ENCODE measurements around the gene GYG1.

GYG1 gene

GRCh38 chr3:149010504-149010951 lies 19.2 kb downstream of the GYG1 start:
- no peak overlapping the region for H3K9ac ChIP-seq (ENCODE audit: low read depth, low read length, poor library complexity)
- no peak overlapping the region for H2BK5ac ChIP-seq (ENCODE audit: low read length)
- H4K91ac ChIP-seq (ENCODE audit: low read depth, low read length, poor library complexity) = no peak overlapping the region
- no peak overlapping the region for H3K14ac ChIP-seq (ENCODE audit: low read length)
- no peak for DNase-seq (ENCODE audit: low spot score)
- no peak overlapping the region for H2BK12ac ChIP-seq (ENCODE audit: low read length)
- H3K9me3 ChIP-seq (replicated peaks in 1 of 2; ENCODE audit: control insufficient read depth in 2 of 2, insufficient read depth in 1 of 2, low read depth in 1 of 2, low read length in 2 of 2) = no peaks in the 10 kb centered on the region
- no peak overlapping the region for H3K27ac ChIP-seq (replicated peaks; ENCODE audit: low read length)
- no peak overlapping the region for H4K8ac ChIP-seq (ENCODE audit: low read depth, low read length)
- no peaks in the 10 kb centered on the region for H3K79me1 ChIP-seq (ENCODE audit: low read depth, low read length)
- peaks cover 1 to 32% of the 10 kb centered on the region in 2 donors for H3K36me3 ChIP-seq (replicated peaks in 1 of 2; ENCODE audit: control insufficient read depth in 2 of 2, insufficient read depth in 2 of 2, low read length in 2 of 2)
- WGBS, 2 donors (ENCODE audit: extremely low coverage in 2 of 2, insufficient read length in 2 of 2, insufficient replicate concordance in 1 of 2) = no CpG with 5 or more reads among the region's 6 CpGs
- H3K23ac ChIP-seq (ENCODE audit: low read depth, low read length, poor library complexity) = no peak overlapping the region
- H3K27me3 ChIP-seq (ENCODE audit: control insufficient read depth in 3 of 3, insufficient read depth in 3 of 3, low read depth in 1 of 3, low read length in 3 of 3) = no peaks in the 10 kb centered on the region
- no peak overlapping the region for H3K4me2 ChIP-seq (ENCODE audit: insufficient read depth, low read length, poor library complexity, severe bottlenecking)
- H2BK15ac ChIP-seq (ENCODE audit: low read length) = no peak overlapping the region
- no peak overlapping the region for H3K4ac ChIP-seq (ENCODE audit: low read length)
- no peak overlapping the region for H3K18ac ChIP-seq (ENCODE audit: low read length)
- no peaks in the 10 kb centered on the region for H3K4me1 ChIP-seq (ENCODE audit: control insufficient read depth in 2 of 2, insufficient read depth in 1 of 2, low read depth in 1 of 2, low read length in 2 of 2)
- H3K4me3 ChIP-seq (ENCODE audit: low read length in 2 of 2) = no peak overlapping the region
- no peak overlapping the region for H2AK5ac ChIP-seq (ENCODE audit: low read depth, low read length)
- no peak overlapping the region for H2BK120ac ChIP-seq (ENCODE audit: low read depth, low read length)
- no peak overlapping the region for H2AFZ ChIP-seq (ENCODE audit: low read length)

GRCh38 chr3:149010966-149011365 lies 19.6 kb downstream of the GYG1 start:
- no peak overlapping the region for H2BK15ac ChIP-seq (ENCODE audit: low read length)

GRCh38 chr3:149011676-149012075 lies 20.3 kb downstream of the GYG1 start:
- Histone ChIP-seq H4K8ac (ENCODE audit: low read depth, low read length) (no peak overlapping the region), H3K9ac (ENCODE audit: low read depth, low read length, poor library complexity) (no peak overlapping the region), H3K27me3 (ENCODE audit: control insufficient read depth in 3 of 3, insufficient read depth in 3 of 3, low read depth in 1 of 3, low read length in 3 of 3) (no peaks in the 10 kb centered on the region), H2AK5ac (ENCODE audit: low read depth, low read length) (no peak overlapping the region), H2AFZ (ENCODE audit: low read length) (no peak overlapping the region), H3K27ac (replicated peaks; ENCODE audit: low read length) (no peak overlapping the region), H3K18ac (ENCODE audit: low read length) (no peak overlapping the region), H3K4me3 (ENCODE audit: low read length in 2 of 2) (no peak overlapping the region), H3K4me1 (ENCODE audit: control insufficient read depth in 2 of 2, insufficient read depth in 1 of 2, low read depth in 1 of 2, low read length in 2 of 2) (no peaks in the 10 kb centered on the region), H2BK120ac (ENCODE audit: low read depth, low read length) (no peak overlapping the region), H2BK15ac (ENCODE audit: low read length) (no peak overlapping the region), H3K9me3 (replicated peaks in 1 of 2; ENCODE audit: control insufficient read depth in 2 of 2, insufficient read depth in 1 of 2, low read depth in 1 of 2, low read length in 2 of 2) (peaks cover 0 to 2% of the 10 kb centered on the region in 2 donors), H3K79me1 (ENCODE audit: low read depth, low read length) (no peaks in the 10 kb centered on the region), H3K14ac (ENCODE audit: low read length) (no peak overlapping the region), H3K36me3 (replicated peaks in 1 of 2; ENCODE audit: control insufficient read depth in 2 of 2, insufficient read depth in 2 of 2, low read length in 2 of 2) (peaks cover 1 to 32% of the 10 kb centered on the region in 2 donors), H2BK5ac (ENCODE audit: low read length) (no peak overlapping the region), H3K4me2 (ENCODE audit: insufficient read depth, low read length, poor library complexity, severe bottlenecking) (no peak overlapping the region), H3K23ac (ENCODE audit: low read depth, low read length, poor library complexity) (no peak overlapping the region), H2BK12ac (ENCODE audit: low read length) (no peak overlapping the region), H4K91ac (ENCODE audit: low read depth, low read length, poor library complexity) (no peak overlapping the region), H3K4ac (ENCODE audit: low read length) (no peak overlapping the region)
- DNase-seq (ENCODE audit: low spot score) = no peak
- WGBS, 2 donors (ENCODE audit: extremely low coverage in 2 of 2, insufficient read length in 2 of 2, insufficient replicate concordance in 1 of 2) = no CpG with 5 or more reads among the region's 5 CpGs

More at GRCh38 chr3:149010966-149011365, 19.6 kb downstream of the GYG1 start:
- Histone ChIP-seq H3K9me3 (replicated peaks in 1 of 2; ENCODE audit: control insufficient read depth in 2 of 2, insufficient read depth in 1 of 2, low read depth in 1 of 2, low read length in 2 of 2) (no peaks in the 10 kb centered on the region), H3K4ac (ENCODE audit: low read length) (no peak overlapping the region), H2BK5ac (ENCODE audit: low read length) (no peak overlapping the region), H2AFZ (ENCODE audit: low read length) (no peak overlapping the region), H3K27me3 (ENCODE audit: control insufficient read depth in 3 of 3, insufficient read depth in 3 of 3, low read depth in 1 of 3, low read length in 3 of 3) (no peaks in the 10 kb centered on the region), H3K4me1 (ENCODE audit: control insufficient read depth in 2 of 2, insufficient read depth in 1 of 2, low read depth in 1 of 2, low read length in 2 of 2) (no peaks in the 10 kb centered on the region), H3K18ac (ENCODE audit: low read length) (no peak overlapping the region), H4K8ac (ENCODE audit: low read depth, low read length) (no peak overlapping the region), H3K36me3 (replicated peaks in 1 of 2; ENCODE audit: control insufficient read depth in 2 of 2, insufficient read depth in 2 of 2, low read length in 2 of 2) (peaks cover 1 to 32% of the 10 kb centered on the region in 2 donors), H2BK12ac (ENCODE audit: low read length) (no peak overlapping the region), H3K4me3 (ENCODE audit: low read length in 2 of 2) (no peak overlapping the region), H2BK120ac (ENCODE audit: low read depth, low read length) (no peak overlapping the region), H3K79me1 (ENCODE audit: low read depth, low read length) (no peaks in the 10 kb centered on the region), H3K9ac (ENCODE audit: low read depth, low read length, poor library complexity) (no peak overlapping the region), H4K91ac (ENCODE audit: low read depth, low read length, poor library complexity) (no peak overlapping the region), H3K23ac (ENCODE audit: low read depth, low read length, poor library complexity) (no peak overlapping the region), H2AK5ac (ENCODE audit: low read depth, low read length) (no peak overlapping the region), H3K27ac (replicated peaks; ENCODE audit: low read length) (no peak overlapping the region), H3K4me2 (ENCODE audit: insufficient read depth, low read length, poor library complexity, severe bottlenecking) (no peak overlapping the region), H3K14ac (ENCODE audit: low read length) (no peak overlapping the region)
- DNase-seq (ENCODE audit: low spot score) = no peak
- whole genome bisulfite sequencing, 2 donors (ENCODE audit: extremely low coverage in 2 of 2, insufficient read length in 2 of 2, insufficient replicate concordance in 1 of 2) = no CpG with 5 or more reads among the region's 2 CpGs

GRCh38 chr3:149013726-149014125 lies 22.4 kb downstream of the GYG1 start:
- Histone ChIP-seq H3K14ac (ENCODE audit: low read length) (no peak overlapping the region), H3K79me1 (ENCODE audit: low read depth, low read length) (no peaks in the 10 kb centered on the region), H3K18ac (ENCODE audit: low read length) (no peak overlapping the region), H2AFZ (ENCODE audit: low read length) (no peak overlapping the region), H3K23ac (ENCODE audit: low read depth, low read length, poor library complexity) (no peak overlapping the region), H2BK12ac (ENCODE audit: low read length) (no peak overlapping the region), H3K27me3 (ENCODE audit: control insufficient read depth in 3 of 3, insufficient read depth in 3 of 3, low read depth in 1 of 3, low read length in 3 of 3) (no peaks in the 10 kb centered on the region), H2BK120ac (ENCODE audit: low read depth, low read length) (no peak overlapping the region), H2AK5ac (ENCODE audit: low read depth, low read length) (no peak overlapping the region), H3K9ac (ENCODE audit: low read depth, low read length, poor library complexity) (no peak overlapping the region), H2BK5ac (ENCODE audit: low read length) (no peak overlapping the region), H3K4me2 (ENCODE audit: insufficient read depth, low read length, poor library complexity, severe bottlenecking) (no peak overlapping the region), H2BK15ac (ENCODE audit: low read length) (no peak overlapping the region), H4K91ac (ENCODE audit: low read depth, low read length, poor library complexity) (no peak overlapping the region), H3K4me1 (ENCODE audit: control insufficient read depth in 2 of 2, insufficient read depth in 1 of 2, low read depth in 1 of 2, low read length in 2 of 2) (no peaks in the 10 kb centered on the region), H3K4ac (ENCODE audit: low read length) (no peak overlapping the region), H3K27ac (replicated peaks; ENCODE audit: low read length) (no peak overlapping the region), H4K8ac (ENCODE audit: low read depth, low read length) (no peak overlapping the region), H3K9me3 (replicated peaks in 1 of 2; ENCODE audit: control insufficient read depth in 2 of 2, insufficient read depth in 1 of 2, low read depth in 1 of 2, low read length in 2 of 2) (peaks cover 0 to 3% of the 10 kb centered on the region in 2 donors), H3K36me3 (replicated peaks in 1 of 2; ENCODE audit: control insufficient read depth in 2 of 2, insufficient read depth in 2 of 2, low read length in 2 of 2) (peaks cover 0 to 32% of the 10 kb centered on the region in 2 donors), H3K4me3 (ENCODE audit: low read length in 2 of 2) (no peak overlapping the region)
- no CpG with 5 or more reads among the region's 6 CpGs for WGBS, 2 donors (ENCODE audit: extremely low coverage in 2 of 2, insufficient read length in 2 of 2, insufficient replicate concordance in 1 of 2)
- no peak for DNase-seq (ENCODE audit: low spot score)
